A549 (cell line): ENCODE data around the gene ANGPTL3. TPM values are rescaled to one million over a fixed set of nuclear protein-coding genes. Genes with fewer than 3 reads are reported as not detected.
A peak's percentile ranks its signal among the peaks of the same experiment; 100 is the strongest.

ENCODE experiments used
- ATAC-seq, 2 experiments: fragments of 200-7000 bp in 1 of 2; fragments of >200 bp in 1 of 2; cut with Nextera tagmentation in 1 of 2; cut with Tn5 transposase in 1 of 2; 3 replicates each; pipeline versions ENCODE4 v1.8.0 to v1.9.1; 2018 to 2020; ENCODE audit warnings: mild to moderate bottlenecking in 1 of 2, moderate library complexity in 1 of 2
- CTCF ChIA-PET: fragments of 300-600 bp; sonication (Branson Sonifier 250); formaldehyde crosslinking; extraction: SDS; loops from one replicate; lab custom pipeline; 2021; ENCODE audit warnings: antibody characterized with exemption, inconsistent platforms; lab: Yijun Ruan, JAX
- POLR2A ChIA-PET: fragments of 350-600 bp; formaldehyde crosslinking; extraction: SDS; loops from one replicate; lab custom pipeline; 2021; ENCODE audit warnings: antibody characterized with exemption, inconsistent platforms; lab: Yijun Ruan, JAX
- DNase-seq, 2 experiments: peaks; one replicate each; pipeline versions ENCODE4 v3.0.0 to v3.0.0-alpha.2; 2011 to 2016; ENCODE audit warnings: low read depth in 1 of 2, low spot score in 1 of 2
- FAIRE-seq: peaks from 2 replicates; lab custom pipeline; 2011; peaks lifted over from hg19 to GRCh38; lab: Jason Lieb, UNC
- H3K27ac ChIP-seq, 2 experiments: fragments of >200 bp; sonication (Bioruptor Twin); formaldehyde crosslinking; 3 replicates each; pipeline ENCODE4 v1.5.1; 2016 to 2017
- H3K4me1 ChIP-seq: fragments of >200 bp; sonication (Bioruptor Twin); formaldehyde crosslinking; 3 replicates; pipeline ENCODE4 v1.6.1; 2016
- H3K4me2 ChIP-seq: fragments of >200 bp; sonication (Bioruptor Twin); formaldehyde crosslinking; 3 replicates; pipeline ENCODE4 v1.6.1; 2016
- H3K4me3 ChIP-seq: fragments of >200 bp; sonication (Bioruptor Twin); formaldehyde crosslinking; 3 replicates; pipeline ENCODE4 v1.5.1; 2016
- H3K9me3 ChIP-seq: fragments of >200 bp; sonication (Bioruptor Twin); formaldehyde crosslinking; 3 replicates; pipeline ENCODE4 v1.6.1; 2016
- CBX8 ChIP-seq: fragments of 200-600 bp; sonication (generic); IDR thresholded peaks from 2 replicates; pipeline ENCODE4 v1.6.1; 2016
- CHD2 ChIP-seq: fragments of 150-350 bp; IDR thresholded peaks from 2 replicates; pipeline ENCODE4 v1.6.1; 2014; ENCODE audit warnings: low read length; ENCODE audit not compliant: partially characterized antibody
- CHD4 ChIP-seq: fragments of 200-600 bp; sonication (generic); IDR thresholded peaks from 2 replicates; pipeline ENCODE4 v1.6.1; 2016; ENCODE audit warnings: antibody characterized with exemption, mild to moderate bottlenecking, borderline replicate concordance
- EP300 ChIP-seq, 2 experiments: fragments of >200 bp; sonication (Bioruptor Twin); formaldehyde crosslinking; IDR thresholded peaks; 2 replicates in 1 of 2; 3 replicates in 1 of 2; pipeline ENCODE4 v1.6.1; 2016 to 2017
- ESRRA ChIP-seq: fragments of 150-350 bp; IDR thresholded peaks from 2 replicates; pipeline ENCODE4 v1.6.1; 2014; ENCODE audit warnings: mild to moderate bottlenecking, low read length, borderline replicate concordance
- FOXS1 ChIP-seq: fragments of 250-450 bp; sonication (Bioruptor Pico); IDR thresholded peaks from 2 replicates; pipeline ENCODE4 v1.5.0; 2020; ENCODE audit warnings: mild to moderate bottlenecking, moderate library complexity
- HDAC2 ChIP-seq: fragments of 200-600 bp; sonication (generic); IDR thresholded peaks from 2 replicates; pipeline ENCODE4 v1.6.1; 2016
- HOXA7 ChIP-seq: fragments of 250-450 bp; sonication (Bioruptor Pico); IDR thresholded peaks from 2 replicates; pipeline ENCODE4 v1.5.0; 2020; ENCODE audit warnings: mild to moderate bottlenecking, moderate library complexity
- JUN ChIP-seq, 2 experiments: fragments of >200 bp; sonication (Bioruptor Twin); formaldehyde crosslinking; IDR thresholded peaks; 2 replicates in 1 of 2; 3 replicates in 1 of 2; pipeline ENCODE4 v1.6.1; 2016 to 2017
- JUNB ChIP-seq: fragments of >200 bp; sonication (Bioruptor Twin); formaldehyde crosslinking; IDR thresholded peaks from 2 replicates; pipeline ENCODE4 v1.6.1; 2016
- KDM5A ChIP-seq: fragments of 200-600 bp; sonication (generic); IDR thresholded peaks from 2 replicates; pipeline ENCODE4 v1.6.1; 2016; ENCODE audit warnings: antibody characterized with exemption, mild to moderate bottlenecking
- MAFK ChIP-seq: fragments of 450-650 bp; IDR thresholded peaks from 2 replicates; pipeline ENCODE4 v1.6.1; 2014; ENCODE audit not compliant: partially characterized antibody
- MYC ChIP-seq: IDR thresholded peaks from 2 replicates; pipeline ENCODE4 v1.6.1; 2012; ENCODE audit warnings: mild to moderate bottlenecking, inconsistent platforms, low read length, improper control_type of control experiment, borderline replicate concordance
- NFE2L2 ChIP-seq: fragments of 150-350 bp; conservative IDR thresholded peaks from 2 replicates; pipeline ENCODE4 v1.6.1; 2014; ENCODE audit warnings: low read length
- NPAS2 ChIP-seq: fragments of 250-450 bp; sonication (Bioruptor Pico); IDR thresholded peaks from 2 replicates; pipeline ENCODE4 v1.8.0; 2022; ENCODE audit warnings: mild to moderate bottlenecking, moderate library complexity, borderline replicate concordance
- NR3C1 ChIP-seq: fragments of >200 bp; sonication (Bioruptor Twin); formaldehyde crosslinking; IDR thresholded peaks from 3 replicates; pipeline ENCODE4 v1.6.1; 2017
- PHF8 ChIP-seq: fragments of 200-600 bp; sonication (generic); IDR thresholded peaks from 2 replicates; pipeline ENCODE4 v1.6.1; 2016; ENCODE audit warnings: low read depth, mild to moderate bottlenecking, antibody characterized with exemption, moderate library complexity, borderline replicate concordance
- RAD21 ChIP-seq, 2 experiments: fragments of >200 bp in 1 of 2; sonication (Bioruptor Twin) in 1 of 2; formaldehyde crosslinking in 1 of 2; IDR thresholded peaks in 1 of 2; conservative IDR thresholded peaks in 1 of 2; 2 replicates in 1 of 2; 3 replicates in 1 of 2; pipeline ENCODE4 v1.6.1; 2012 to 2018; ENCODE audit warnings: inconsistent platforms in 1 of 2
- RCOR1 ChIP-seq: fragments of 150-350 bp; IDR thresholded peaks from 2 replicates; pipeline ENCODE4 v1.6.1; 2014; ENCODE audit warnings: antibody characterized with exemption, low read length, low read depth
- TFCP2L1 ChIP-seq: fragments of 250-450 bp; sonication (Bioruptor Pico); IDR thresholded peaks from 2 replicates; pipeline ENCODE4 v1.5.0; 2021; ENCODE audit warnings: mild to moderate bottlenecking
- WGBS: methylation state at CpG from one replicate; pipeline ENCODE4 v1.1.6; 2017; ENCODE audit errors: missing lambda C conversion rate; 5-methylcytosine and 5-hydroxymethylcytosine counted together
- polyA plus RNA-seq, 4 experiments: library from polyadenylated mRNA; depleted of rRNA in 3 of 4; stranded (reverse); fragments of >200 nt; fragmentation: RNase III in 1 of 4; extraction: RNeasy Plus Mini Kit Qiagen cat#74134 plus additional on column Dnase treatment in 1 of 4; gene quantifications; 2 replicates in 3 of 4; 3 replicates in 1 of 4; pipeline ENCODE4 v1.2.3, GENCODE V29; 2011 to 2017
- TF ChIP-seq, protein P1 (sequence below): fragments of >200 bp; sonication (Bioruptor Twin); formaldehyde crosslinking; IDR thresholded peaks from 2 replicates; pipeline ENCODE4 v1.6.1; 2016
- TF ChIP-seq, protein P2 (sequence below): fragments of 450-650 bp; IDR thresholded peaks from 2 replicates; pipeline ENCODE4 v1.6.1; 2014; ENCODE audit warnings: antibody characterized with exemption
- TF ChIP-seq, protein P3 (sequence below): fragments of 250-450 bp; sonication (Bioruptor Pico); IDR thresholded peaks from 2 replicates; pipeline ENCODE4 v1.5.0; 2021; ENCODE audit warnings: mild to moderate bottlenecking, moderate library complexity, borderline replicate concordance
- TF ChIP-seq, protein P4 (sequence below): IDR thresholded peaks from 2 replicates; pipeline ENCODE4 v1.6.1; 2012
- TF ChIP-seq, protein P5 (sequence below): fragments of >200 bp; sonication (Bioruptor Twin); formaldehyde crosslinking; IDR thresholded peaks from 3 replicates; pipeline ENCODE4 v1.6.1; 2016
- TF ChIP-seq, protein P6 (sequence below): fragments of 250-450 bp; sonication (Bioruptor Pico); IDR thresholded peaks from 2 replicates; pipeline ENCODE4 v1.5.0; 2020; ENCODE audit warnings: low read depth, mild to moderate bottlenecking, moderate library complexity
- TF ChIP-seq, protein P7 (sequence below): IDR thresholded peaks from 2 replicates; pipeline ENCODE4 v1.6.1; 2012

The ANGPTL3 gene
- polyA plus RNA-seq, 2 of the 4 experiments (the other 2 are of a cell fraction), result not detected

DNA sequence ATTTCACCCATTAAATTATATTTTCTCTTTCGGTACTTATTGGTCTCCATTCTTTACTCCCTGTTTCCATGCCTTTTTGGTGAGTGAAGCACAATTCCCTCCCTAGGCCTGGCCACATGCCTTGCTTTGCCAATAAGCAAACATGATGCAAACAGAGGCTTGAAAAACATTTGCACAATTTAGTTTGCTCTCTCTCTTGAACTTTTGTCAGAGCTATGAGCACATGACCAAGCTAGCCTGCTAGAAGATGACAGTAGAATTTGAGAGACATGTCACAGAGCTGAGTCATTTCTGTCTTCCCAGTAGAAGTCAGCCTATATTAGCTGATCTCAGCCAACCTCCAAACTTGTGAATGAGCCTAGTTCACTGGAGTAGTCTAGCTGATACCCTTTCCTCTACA lies 24.6 kb downstream of the ANGPTL3 start (continued):
- no peak for TF ChIP-seq NR3C1
- no peak for TF ChIP-seq HOXA7 (CRISPR knock-in tag)
- TF ChIP-seq RCOR1, result no peak
- TF ChIP-seq, protein P1, sequence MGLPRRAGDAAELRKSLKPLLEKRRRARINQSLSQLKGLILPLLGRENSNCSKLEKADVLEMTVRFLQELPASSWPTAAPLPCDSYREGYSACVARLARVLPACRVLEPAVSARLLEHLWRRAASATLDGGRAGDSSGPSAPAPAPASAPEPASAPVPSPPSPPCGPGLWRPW, result peak; percentile 63
- no peak for TF ChIP-seq MYC
- TF ChIP-seq JUN (IDR thresholded peaks at IDR 0.05), result peak; percentile 39 to 41; a peak in 1 of 5 replicates
- TF ChIP-seq, protein P2, sequence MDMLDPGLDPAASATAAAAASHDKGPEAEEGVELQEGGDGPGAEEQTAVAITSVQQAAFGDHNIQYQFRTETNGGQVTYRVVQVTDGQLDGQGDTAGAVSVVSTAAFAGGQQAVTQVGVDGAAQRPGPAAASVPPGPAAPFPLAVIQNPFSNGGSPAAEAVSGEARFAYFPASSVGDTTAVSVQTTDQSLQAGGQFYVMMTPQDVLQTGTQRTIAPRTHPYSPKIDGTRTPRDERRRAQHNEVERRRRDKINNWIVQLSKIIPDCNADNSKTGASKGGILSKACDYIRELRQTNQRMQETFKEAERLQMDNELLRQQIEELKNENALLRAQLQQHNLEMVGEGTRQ, result peak; percentile 75
- TF ChIP-seq TFCP2L1 (CRISPR knock-in tag), result no peak
- TF ChIP-seq EP300 (IDR thresholded peaks at IDR 0.05), result peak in 1 of 2 experiments; percentile 51; a peak in 1 of 5 replicates
- TF ChIP-seq CHD2, result no peak
- TF ChIP-seq HDAC2, result no peak
- no peak for TF ChIP-seq KDM5A
- no peak for TF ChIP-seq NPAS2 (CRISPR knock-in tag)
- 0 out of 5 replicates have a peak, but pooled peaks of 1 of the 2 experiments have one; percentile 13 for TF ChIP-seq RAD21 (conservative IDR thresholded peaks at IDR 0.05 in 1 of 2, IDR thresholded peaks at IDR 0.05 in 1 of 2)
- no peak for TF ChIP-seq NFE2L2
- TF ChIP-seq, protein P3, sequence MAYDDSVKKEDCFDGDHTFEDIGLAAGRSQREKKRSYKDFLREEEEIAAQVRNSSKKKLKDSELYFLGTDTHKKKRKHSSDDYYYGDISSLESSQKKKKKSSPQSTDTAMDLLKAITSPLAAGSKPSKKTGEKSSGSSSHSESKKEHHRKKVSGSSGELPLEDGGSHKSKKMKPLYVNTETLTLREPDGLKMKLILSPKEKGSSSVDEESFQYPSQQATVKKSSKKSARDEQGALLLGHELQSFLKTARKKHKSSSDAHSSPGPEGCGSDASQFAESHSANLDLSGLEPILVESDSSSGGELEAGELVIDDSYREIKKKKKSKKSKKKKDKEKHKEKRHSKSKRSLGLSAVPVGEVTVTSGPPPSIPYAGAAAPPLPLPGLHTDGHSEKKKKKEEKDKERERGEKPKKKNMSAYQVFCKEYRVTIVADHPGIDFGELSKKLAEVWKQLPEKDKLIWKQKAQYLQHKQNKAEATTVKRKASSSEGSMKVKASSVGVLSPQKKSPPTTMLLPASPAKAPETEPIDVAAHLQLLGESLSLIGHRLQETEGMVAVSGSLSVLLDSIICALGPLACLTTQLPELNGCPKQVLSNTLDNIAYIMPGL (CRISPR knock-in tag), result no peak
- TF ChIP-seq, protein P4, sequence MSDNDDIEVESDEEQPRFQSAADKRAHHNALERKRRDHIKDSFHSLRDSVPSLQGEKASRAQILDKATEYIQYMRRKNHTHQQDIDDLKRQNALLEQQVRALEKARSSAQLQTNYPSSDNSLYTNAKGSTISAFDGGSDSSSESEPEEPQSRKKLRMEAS, result peak; percentile 87
- TF ChIP-seq, protein P5, sequence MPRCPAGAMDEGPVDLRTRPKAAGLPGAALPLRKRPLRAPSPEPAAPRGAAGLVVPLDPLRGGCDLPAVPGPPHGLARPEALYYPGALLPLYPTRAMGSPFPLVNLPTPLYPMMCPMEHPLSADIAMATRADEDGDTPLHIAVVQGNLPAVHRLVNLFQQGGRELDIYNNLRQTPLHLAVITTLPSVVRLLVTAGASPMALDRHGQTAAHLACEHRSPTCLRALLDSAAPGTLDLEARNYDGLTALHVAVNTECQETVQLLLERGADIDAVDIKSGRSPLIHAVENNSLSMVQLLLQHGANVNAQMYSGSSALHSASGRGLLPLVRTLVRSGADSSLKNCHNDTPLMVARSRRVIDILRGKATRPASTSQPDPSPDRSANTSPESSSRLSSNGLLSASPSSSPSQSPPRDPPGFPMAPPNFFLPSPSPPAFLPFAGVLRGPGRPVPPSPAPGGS, result 0 out of 3 replicates have a peak, but pooled peaks have one; percentile 30
- no peak for TF ChIP-seq CHD4
- no peak for TF ChIP-seq CBX8
- TF ChIP-seq, protein P6, sequence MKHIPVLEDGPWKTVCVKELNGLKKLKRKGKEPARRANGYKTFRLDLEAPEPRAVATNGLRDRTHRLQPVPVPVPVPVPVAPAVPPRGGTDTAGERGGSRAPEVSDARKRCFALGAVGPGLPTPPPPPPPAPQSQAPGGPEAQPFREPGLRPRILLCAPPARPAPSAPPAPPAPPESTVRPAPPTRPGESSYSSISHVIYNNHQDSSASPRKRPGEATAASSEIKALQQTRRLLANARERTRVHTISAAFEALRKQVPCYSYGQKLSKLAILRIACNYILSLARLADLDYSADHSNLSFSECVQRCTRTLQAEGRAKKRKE (CRISPR knock-in tag), result no peak
- TF ChIP-seq, all 56 proteins: peak for 13

DNA sequence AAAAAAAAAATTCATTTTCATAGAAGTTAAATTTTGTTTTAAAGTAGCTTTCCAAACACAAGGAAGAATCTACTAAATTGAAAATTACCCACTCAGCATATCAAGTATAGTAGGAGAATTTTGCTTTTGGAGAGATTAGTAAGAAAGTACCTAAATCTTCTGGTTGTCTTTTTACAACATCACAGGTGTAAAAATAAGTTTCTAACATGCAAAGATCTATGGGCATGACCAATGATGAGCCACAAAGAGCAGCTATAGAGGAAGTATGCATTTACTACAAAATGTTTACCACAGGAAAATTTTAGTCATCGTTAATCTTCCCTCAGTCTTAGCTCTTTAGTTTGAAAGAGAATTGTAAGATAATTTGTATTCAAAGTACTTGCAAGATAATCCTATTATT lies 28.1 kb downstream of the ANGPTL3 start:
- POLR2A ChIA-PET, result no interaction called here
- peaks cover 30% of the 10 kb centered on the region for H3K4me1 ChIP-seq
- H3K4me2 ChIP-seq, result no peak overlapping the region
- H3K27ac ChIP-seq, result no peak overlapping the region
- DNase-seq (no peak), FAIRE-seq (no peak), ATAC-seq (no peak)
- no peaks in the 10 kb centered on the region for H3K9me3 ChIP-seq
- WGBS, result 84% methylated on average over 1 of the region's 1 CpG
- H3K4me3 ChIP-seq, result no peak overlapping the region
- TF ChIP-seq JUNB, result no peak
- no peak for TF ChIP-seq ESRRA
- TF ChIP-seq MAFK, result peak; percentile 14
- no peak for TF ChIP-seq JUN (IDR thresholded peaks at IDR 0.05)
- TF ChIP-seq PHF8, result no peak
- TF ChIP-seq FOXS1, result no peak
- TF ChIP-seq, protein P7, sequence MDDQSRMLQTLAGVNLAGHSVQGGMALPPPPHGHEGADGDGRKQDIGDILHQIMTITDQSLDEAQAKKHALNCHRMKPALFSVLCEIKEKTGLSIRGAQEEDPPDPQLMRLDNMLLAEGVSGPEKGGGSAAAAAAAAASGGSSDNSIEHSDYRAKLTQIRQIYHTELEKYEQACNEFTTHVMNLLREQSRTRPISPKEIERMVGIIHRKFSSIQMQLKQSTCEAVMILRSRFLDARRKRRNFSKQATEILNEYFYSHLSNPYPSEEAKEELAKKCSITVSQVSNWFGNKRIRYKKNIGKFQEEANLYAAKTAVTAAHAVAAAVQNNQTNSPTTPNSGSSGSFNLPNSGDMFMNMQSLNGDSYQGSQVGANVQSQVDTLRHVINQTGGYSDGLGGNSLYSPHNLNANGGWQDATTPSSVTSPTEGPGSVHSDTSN, result no peak
- CTCF ChIA-PET, result interaction anchor here (1.4 kb wide), 1 partner anchor 95 kb away, joined by 4 read pairs; no protein-coding TSS in a partner anchor
